Measurements from ENCODE around the gene SRSF8. TPM values are rescaled to one million over a fixed set of nuclear protein-coding genes. Genes with fewer than 3 reads are reported as not detected.

SRSF8 gene
- total and polyA plus RNA-seq, 4 donors = 22.6 to 49.0 (median 32.7) TPM

DNA sequence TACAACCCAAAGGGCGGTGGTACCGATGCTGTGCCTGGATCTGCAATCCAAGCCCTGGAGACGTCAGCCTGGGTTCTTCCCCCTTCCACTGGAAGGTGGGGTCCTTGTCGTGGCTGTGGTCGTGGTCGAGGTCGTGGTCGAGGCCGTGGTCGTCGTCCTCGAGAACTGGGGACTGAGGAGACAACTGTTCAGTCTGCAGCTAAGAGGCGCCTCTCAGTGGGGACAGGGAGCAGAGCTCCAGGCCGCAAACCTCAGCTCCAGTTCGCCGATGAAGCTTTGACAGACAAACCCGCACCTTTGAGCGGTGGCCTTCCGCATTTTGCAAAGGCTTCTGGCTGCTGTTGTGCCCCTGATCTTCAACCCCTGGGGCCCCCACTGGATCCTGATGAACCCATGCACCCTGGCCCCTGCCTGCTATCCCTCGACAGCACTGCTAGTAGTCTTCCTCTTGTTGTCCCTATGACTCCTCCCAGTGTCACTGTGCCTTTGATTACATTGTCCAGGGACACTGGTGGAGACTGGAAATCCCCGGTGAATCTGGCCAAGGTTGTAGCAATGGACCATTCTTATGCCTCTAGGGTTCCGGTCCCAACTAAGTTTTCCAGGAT lies 16.0 kb upstream of the SRSF8 start:
- peaks cover 0 to 6% (median 0%) of the 10 kb centered on the region in 5 donors for H3K4me1 ChIP-seq (ENCODE audit: control insufficient read depth in 5 of 5, insufficient read depth in 5 of 5, low read length in 5 of 5)
- H3K27me3 ChIP-seq (ENCODE audit: control insufficient read depth in 3 of 3, insufficient read depth in 3 of 3, low read length in 2 of 3) = no peaks in the 10 kb centered on the region
- H3K27ac ChIP-seq (ENCODE audit: low read depth in 1 of 2, low read length in 1 of 2) = no peak overlapping the region
- TF ChIP-seq, protein P1, sequence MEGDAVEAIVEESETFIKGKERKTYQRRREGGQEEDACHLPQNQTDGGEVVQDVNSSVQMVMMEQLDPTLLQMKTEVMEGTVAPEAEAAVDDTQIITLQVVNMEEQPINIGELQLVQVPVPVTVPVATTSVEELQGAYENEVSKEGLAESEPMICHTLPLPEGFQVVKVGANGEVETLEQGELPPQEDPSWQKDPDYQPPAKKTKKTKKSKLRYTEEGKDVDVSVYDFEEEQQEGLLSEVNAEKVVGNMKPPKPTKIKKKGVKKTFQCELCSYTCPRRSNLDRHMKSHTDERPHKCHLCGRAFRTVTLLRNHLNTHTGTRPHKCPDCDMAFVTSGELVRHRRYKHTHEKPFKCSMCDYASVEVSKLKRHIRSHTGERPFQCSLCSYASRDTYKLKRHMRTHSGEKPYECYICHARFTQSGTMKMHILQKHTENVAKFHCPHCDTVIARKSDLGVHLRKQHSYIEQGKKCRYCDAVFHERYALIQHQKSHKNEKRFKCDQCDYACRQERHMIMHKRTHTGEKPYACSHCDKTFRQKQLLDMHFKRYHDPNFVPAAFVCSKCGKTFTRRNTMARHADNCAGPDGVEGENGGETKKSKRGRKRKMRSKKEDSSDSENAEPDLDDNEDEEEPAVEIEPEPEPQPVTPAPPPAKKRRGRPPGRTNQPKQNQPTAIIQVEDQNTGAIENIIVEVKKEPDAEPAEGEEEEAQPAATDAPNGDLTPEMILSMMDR (IDR thresholded peaks at IDR 0.05; ENCODE audit: control extremely low read depth, extremely low read depth) = no peak
- whole genome bisulfite sequencing, 2 donors = 82 to 91% methylated on average over 22 of the region's 22 CpGs
- ATAC-seq (ENCODE audit: insufficient read depth, low FRiP score) (no peak), DNase-seq (no peak)
- no peak overlapping the region for H3K4me3 ChIP-seq
- H3K36me3 ChIP-seq (ENCODE audit: control insufficient read depth in 4 of 4, insufficient read depth in 4 of 4, low read length in 4 of 4) = no peaks in the 10 kb centered on the region
- no peak overlapping the region for H3K9ac ChIP-seq (ENCODE audit: insufficient read depth in 1 of 2, low read length in 2 of 2)
- H3K9me3 ChIP-seq (ENCODE audit: control insufficient read depth in 4 of 4, insufficient read depth in 3 of 4, low read length in 3 of 4) = no peaks in the 10 kb centered on the region

GRCh38 chr11:95054356-95054755 lies 12.4 kb upstream of the SRSF8 start:
- Histone ChIP-seq H3K4me3 (no peak overlapping the region), H3K27ac (ENCODE audit: low read depth in 1 of 2, low read length in 1 of 2) (no peak overlapping the region), H3K9ac (ENCODE audit: insufficient read depth in 1 of 2, low read length in 2 of 2) (no peak overlapping the region), H3K9me3 (ENCODE audit: control insufficient read depth in 4 of 4, insufficient read depth in 3 of 4, low read length in 3 of 4) (no peaks in the 10 kb centered on the region), H3K4me1 (ENCODE audit: control insufficient read depth in 5 of 5, insufficient read depth in 5 of 5, low read length in 5 of 5) (no peaks in the 10 kb centered on the region), H3K27me3 (ENCODE audit: control insufficient read depth in 3 of 3, insufficient read depth in 3 of 3, low read length in 2 of 3) (no peaks in the 10 kb centered on the region), H3K36me3 (ENCODE audit: control insufficient read depth in 4 of 4, insufficient read depth in 4 of 4, low read length in 4 of 4) (no peaks in the 10 kb centered on the region)
- TF ChIP-seq, protein P1 (IDR thresholded peaks at IDR 0.05; ENCODE audit: control extremely low read depth, extremely low read depth) = no peak
- 95 to 98% methylated on average over 2 of the region's 2 CpGs for WGBS, 2 donors
- ATAC-seq (ENCODE audit: insufficient read depth, low FRiP score) (no peak), DNase-seq (no peak)

GRCh38 chr11:95055283-95055897 lies 11.3 kb upstream of the SRSF8 start:
- Histone ChIP-seq H3K27ac (ENCODE audit: low read depth in 1 of 2, low read length in 1 of 2) (no peak overlapping the region), H3K36me3 (ENCODE audit: control insufficient read depth in 4 of 4, insufficient read depth in 4 of 4, low read length in 4 of 4) (no peaks in the 10 kb centered on the region), H3K9ac (ENCODE audit: insufficient read depth in 1 of 2, low read length in 2 of 2) (no peak overlapping the region), H3K4me1 (ENCODE audit: control insufficient read depth in 5 of 5, insufficient read depth in 5 of 5, low read length in 5 of 5) (peaks cover 0 to 1% (median 0%) of the 10 kb centered on the region in 5 donors), H3K27me3 (ENCODE audit: control insufficient read depth in 3 of 3, insufficient read depth in 3 of 3, low read length in 2 of 3) (no peaks in the 10 kb centered on the region), H3K9me3 (ENCODE audit: control insufficient read depth in 4 of 4, insufficient read depth in 3 of 4, low read length in 3 of 4) (no peaks in the 10 kb centered on the region), H3K4me3 (no peak overlapping the region)
- WGBS, 2 donors = 47 to 48% methylated on average over 2 of the region's 2 CpGs
- DNase-seq (no peak), ATAC-seq (ENCODE audit: insufficient read depth, low FRiP score) (no peak)
- TF ChIP-seq, protein P1 (IDR thresholded peaks at IDR 0.05; ENCODE audit: control extremely low read depth, extremely low read depth) = no peak

All from lung (tissue), 12 donors.